Measurements from ENCODE around the gene CLIC4.

DNA sequence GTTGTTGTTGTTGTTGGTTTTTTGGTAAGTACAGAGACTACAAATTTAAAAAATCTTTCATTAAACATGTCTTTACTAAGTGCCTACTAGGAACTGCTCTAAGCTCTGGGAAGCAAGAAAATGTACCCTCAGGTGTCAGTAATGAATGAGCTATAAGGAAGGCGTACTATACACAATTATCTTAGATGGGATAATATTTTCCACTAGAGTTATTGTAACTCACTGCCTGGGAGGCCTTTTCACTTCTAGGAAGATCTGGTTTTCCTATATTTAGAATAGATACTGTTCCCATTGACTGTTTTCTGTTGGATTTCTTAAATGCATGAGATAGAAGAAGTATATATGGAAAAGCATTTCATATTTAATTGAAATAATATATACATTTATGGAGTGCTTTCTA lies 19.6 kb downstream of the CLIC4 start:
- TF ChIP-seq, protein P1, sequence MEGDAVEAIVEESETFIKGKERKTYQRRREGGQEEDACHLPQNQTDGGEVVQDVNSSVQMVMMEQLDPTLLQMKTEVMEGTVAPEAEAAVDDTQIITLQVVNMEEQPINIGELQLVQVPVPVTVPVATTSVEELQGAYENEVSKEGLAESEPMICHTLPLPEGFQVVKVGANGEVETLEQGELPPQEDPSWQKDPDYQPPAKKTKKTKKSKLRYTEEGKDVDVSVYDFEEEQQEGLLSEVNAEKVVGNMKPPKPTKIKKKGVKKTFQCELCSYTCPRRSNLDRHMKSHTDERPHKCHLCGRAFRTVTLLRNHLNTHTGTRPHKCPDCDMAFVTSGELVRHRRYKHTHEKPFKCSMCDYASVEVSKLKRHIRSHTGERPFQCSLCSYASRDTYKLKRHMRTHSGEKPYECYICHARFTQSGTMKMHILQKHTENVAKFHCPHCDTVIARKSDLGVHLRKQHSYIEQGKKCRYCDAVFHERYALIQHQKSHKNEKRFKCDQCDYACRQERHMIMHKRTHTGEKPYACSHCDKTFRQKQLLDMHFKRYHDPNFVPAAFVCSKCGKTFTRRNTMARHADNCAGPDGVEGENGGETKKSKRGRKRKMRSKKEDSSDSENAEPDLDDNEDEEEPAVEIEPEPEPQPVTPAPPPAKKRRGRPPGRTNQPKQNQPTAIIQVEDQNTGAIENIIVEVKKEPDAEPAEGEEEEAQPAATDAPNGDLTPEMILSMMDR (IDR thresholded peaks at IDR 0.05), result no peak
- TF ChIP-seq POLR2A (IDR thresholded peaks at IDR 0.05), result no peak

Data from Peyer's patch (tissue), 4 donors.